H1 (cell line): Measurements from ENCODE around the gene FHL1. TPM values are rescaled to one million over a fixed set of nuclear protein-coding genes. Genes with fewer than 3 reads are reported as not detected.

Experiments
- CTCF ChIA-PET: fragments of 300-600 bp; sonication (Branson Sonifier 250); formaldehyde crosslinking; loops from one replicate; lab custom pipeline; 2021; ENCODE audit not compliant: partially characterized antibody; lab: Charles Lee
- POLR2A ChIA-PET: fragments of 300-600 bp; sonication (Branson Sonifier 250); formaldehyde crosslinking; loops from one replicate; lab custom pipeline; 2021; ENCODE audit warnings: inconsistent platforms; ENCODE audit not compliant: partially characterized antibody; lab: Charles Lee
- DNase-seq, 2 experiments: peaks; one replicate each; pipeline versions ENCODE4 v3.0.0 to v3.0.0-alpha.2; 2010 to 2022; ENCODE audit warnings: low spot score in 2 of 2, low read depth in 1 of 2, mixed read lengths in 1 of 2
- FAIRE-seq: peaks from 2 replicates; lab custom pipeline; 2011; peaks lifted over from hg19 to GRCh38; lab: Jason Lieb, UNC
- H2AFZ ChIP-seq: 2 replicates; pipeline ENCODE4 v1.8.1; 2012; ENCODE audit warnings: low read length, inconsistent platforms
- H2AK5ac ChIP-seq: 2 replicates; pipeline ENCODE4 v1.6.1; 2013; ENCODE audit warnings: low read depth, low read length
- H2BK120ac ChIP-seq: replicated peaks from 2 replicates; pipeline ENCODE3; 2013; ENCODE audit warnings: low read depth, low read length, inconsistent platforms
- H2BK12ac ChIP-seq: 2 replicates; pipeline ENCODE4 v1.6.1; 2013; ENCODE audit warnings: low read depth, low read length
- H2BK15ac ChIP-seq: 2 replicates; pipeline ENCODE4 v1.6.1; 2013; ENCODE audit warnings: low read length
- H2BK20ac ChIP-seq: 2 replicates; pipeline ENCODE4 v1.6.1; 2013; ENCODE audit warnings: low read length
- H2BK5ac ChIP-seq: 2 replicates; pipeline ENCODE4 v1.6.1; 2013; ENCODE audit warnings: low read depth, low read length
- H3K14ac ChIP-seq: 2 replicates; pipeline ENCODE4 v1.6.1; 2013; ENCODE audit warnings: inconsistent platforms; ENCODE audit not compliant: insufficient read length
- H3K18ac ChIP-seq: 2 replicates; pipeline ENCODE4 v1.6.1; 2013; ENCODE audit warnings: low read length; ENCODE audit errors: extremely low read depth
- H3K23ac ChIP-seq: 2 replicates; pipeline ENCODE4 v1.6.1; 2013; ENCODE audit warnings: inconsistent platforms; ENCODE audit not compliant: insufficient read length
- H3K23me2 ChIP-seq: 2 replicates; pipeline ENCODE4 v1.6.1; 2013; ENCODE audit warnings: low read depth, low read length
- H3K27ac ChIP-seq: 2 replicates; pipeline ENCODE4 v1.6.1; 2011; ENCODE audit warnings: low read depth, low read length, inconsistent platforms
- H3K27me3 ChIP-seq, 4 experiments: replicated peaks in 1 of 4; 1 replicate in 1 of 4; 2 replicates in 3 of 4; pipeline versions ENCODE4 v1.6.1 to v1.8.1; 2011 to 2013; ENCODE audit warnings: low read length in 3 of 4, mild to moderate bottlenecking in 3 of 4, inconsistent platforms in 2 of 4, mixed read lengths in 2 of 4, moderate library complexity in 1 of 4; ENCODE audit not compliant: control insufficient read depth in 3 of 4, insufficient read depth in 3 of 4; ENCODE audit errors: extremely low read depth in 1 of 4
- H3K36me3 ChIP-seq, 4 experiments: 2 replicates each; pipeline versions ENCODE4 v1.6.1 to v1.8.1; 2011 to 2013; ENCODE audit warnings: mild to moderate bottlenecking in 4 of 4, low read length in 3 of 4, moderate library complexity in 2 of 4, control low read depth in 1 of 4, inconsistent platforms in 1 of 4; ENCODE audit not compliant: insufficient read depth in 4 of 4, control insufficient read depth in 2 of 4
- H3K4ac ChIP-seq: replicated peaks from 2 replicates; pipeline ENCODE3; 2013; ENCODE audit warnings: low read length, low read depth, mixed read lengths, inconsistent platforms; ENCODE audit not compliant: insufficient read length
- H3K4me1 ChIP-seq, 4 experiments: replicated peaks in 1 of 4; 1 replicate in 1 of 4; 2 replicates in 3 of 4; pipeline versions ENCODE4 v1.6.1 to v1.8.1; 2011 to 2013; ENCODE audit warnings: low read length in 3 of 4, inconsistent platforms in 2 of 4, mixed read lengths in 1 of 4; ENCODE audit not compliant: insufficient read depth in 4 of 4, control insufficient read depth in 3 of 4
- H3K4me2 ChIP-seq, 2 experiments: 2 replicates each; pipeline versions ENCODE4 v1.6.1 to v1.8.1; 2011 to 2013; ENCODE audit warnings: low read depth in 2 of 2, low read length in 2 of 2, control low read depth in 1 of 2, inconsistent platforms in 1 of 2, mild to moderate bottlenecking in 1 of 2; ENCODE audit not compliant: insufficient read depth in 1 of 2
- H3K4me3 ChIP-seq, 4 experiments: fragments of 200-600, 300-600 bp in 1 of 4; sonication (generic), shearing (Covaris generic), sonication (Bioruptor Twin) in 1 of 4; 2 replicates each; pipeline versions ENCODE4 v1.5.1 to v1.8.1; 2011 to 2016; ENCODE audit warnings: low read length in 4 of 4, low read depth in 3 of 4, control low read depth in 2 of 4, inconsistent platforms in 2 of 4, mild to moderate bottlenecking in 2 of 4, mixed read lengths in 1 of 4, moderate library complexity in 1 of 4; ENCODE audit not compliant: insufficient read depth in 2 of 4; ENCODE audit errors: extremely low read depth in 1 of 4
- H3K56ac ChIP-seq: replicated peaks from 2 replicates; pipeline ENCODE3; 2013; ENCODE audit warnings: low read depth, mild to moderate bottlenecking, mixed read lengths, low read length, inconsistent platforms; ENCODE audit not compliant: insufficient read length
- H3K79me1 ChIP-seq: 2 replicates; pipeline ENCODE4 v1.6.1; 2013; ENCODE audit warnings: low read depth, low read length, control low read depth
- H3K79me2 ChIP-seq, 2 experiments: 2 replicates each; pipeline versions ENCODE4 v1.6.1 to v1.8.1; 2012 to 2013; ENCODE audit warnings: low read length in 2 of 2, mild to moderate bottlenecking in 2 of 2, inconsistent platforms in 1 of 2; ENCODE audit not compliant: insufficient read depth in 2 of 2, control insufficient read depth in 1 of 2
- H3K9ac ChIP-seq, 4 experiments: replicated peaks in 1 of 4; 1 replicate in 1 of 4; 2 replicates in 3 of 4; pipeline versions ENCODE4 v1.6.1 to v1.8.1; 2011 to 2013; ENCODE audit warnings: low read depth in 3 of 4, low read length in 3 of 4, control low read depth in 2 of 4, mild to moderate bottlenecking in 2 of 4, moderate library complexity in 2 of 4, inconsistent platforms in 1 of 4; ENCODE audit errors: extremely low read depth in 1 of 4
- H3K9me3 ChIP-seq, 2 experiments: 2 replicates each; pipeline versions ENCODE4 v1.6.1 to v1.8.1; 2012 to 2013; ENCODE audit warnings: mild to moderate bottlenecking in 2 of 2, moderate library complexity in 2 of 2, control low read depth in 1 of 2, inconsistent platforms in 1 of 2, low read depth in 1 of 2, low read length in 1 of 2, mixed read lengths in 1 of 2; ENCODE audit not compliant: insufficient read depth in 2 of 2
- H4K20me1 ChIP-seq, 2 experiments: replicated peaks in 1 of 2; 2 replicates each; pipeline versions ENCODE3 to v1.8.1; 2011 to 2013; ENCODE audit warnings: inconsistent platforms in 2 of 2, low read length in 2 of 2, mild to moderate bottlenecking in 1 of 2; ENCODE audit not compliant: insufficient read depth in 2 of 2, control insufficient read depth in 1 of 2
- H4K5ac ChIP-seq: 2 replicates; pipeline ENCODE4 v1.6.1; 2013; ENCODE audit warnings: low read length, low read depth, mixed read lengths, inconsistent platforms; ENCODE audit not compliant: insufficient read length
- H4K8ac ChIP-seq: 2 replicates; pipeline ENCODE4 v1.8.0; 2013; ENCODE audit warnings: mild to moderate bottlenecking, moderate library complexity, low read length, inconsistent platforms; ENCODE audit not compliant: insufficient read depth; ENCODE audit errors: extremely low read depth
- H4K91ac ChIP-seq: replicated peaks from 2 replicates; pipeline ENCODE3; 2013; ENCODE audit warnings: low read length, mixed read lengths, inconsistent platforms; ENCODE audit not compliant: insufficient read length
- BCL11A ChIP-seq, 2 experiments: IDR thresholded peaks; one replicate each; pipeline ENCODE4 v1.6.1; 2011; ENCODE audit warnings: low read depth in 2 of 2, low read length in 2 of 2, mild to moderate bottlenecking in 2 of 2
- CBX5 ChIP-seq: fragments of 300-800, 300-1000 bp; sonication (generic); IDR thresholded peaks from 2 replicates; pipeline ENCODE4 v1.7.1; 2016; ENCODE audit warnings: antibody characterized with exemption, low read length, low read depth
- KDM1A ChIP-seq: fragments of 200-600, 300-600 bp; sonication (generic); IDR thresholded peaks from 2 replicates; pipeline ENCODE4 v1.7.1; 2016; ENCODE audit warnings: mild to moderate bottlenecking, low read length, borderline replicate concordance
- KDM4A ChIP-seq: IDR thresholded peaks from one replicate; pipeline ENCODE4 v1.7.1; 2012; ENCODE audit warnings: low read depth, mild to moderate bottlenecking, moderate library complexity, low read length, inconsistent platforms; ENCODE audit not compliant: severe bottlenecking
- NRF1 ChIP-seq: IDR thresholded peaks from 2 replicates; pipeline ENCODE4 v1.6.1; 2011; ENCODE audit warnings: mild to moderate bottlenecking, low read depth, low read length, improper control_type of control experiment
- RFX5 ChIP-seq: IDR thresholded peaks from 2 replicates; pipeline ENCODE4 v1.6.1; 2011; ENCODE audit warnings: low read depth, low read length, improper control_type of control experiment, borderline replicate concordance
- SAP30 ChIP-seq: fragments of 300-600 bp; sonication (generic); IDR thresholded peaks from 2 replicates; pipeline ENCODE4 v1.7.1; 2012; ENCODE audit warnings: low read length, moderate library complexity, mild to moderate bottlenecking, inconsistent platforms; ENCODE audit not compliant: insufficient read depth, insufficient replicate concordance
- SP2 ChIP-seq: IDR thresholded peaks from 2 replicates; pipeline ENCODE4 v1.6.1; 2012; ENCODE audit warnings: mild to moderate bottlenecking, low read length, inconsistent platforms
- TEAD4 ChIP-seq: IDR thresholded peaks from 2 replicates; pipeline ENCODE4 v1.6.1; 2012; ENCODE audit warnings: low read depth, low read length, inconsistent platforms, mixed read lengths
- WGBS, 2 experiments: shearing (Covaris generic) in 1 of 2; methylation state at CpG; one replicate each; pipeline versions ENCODE4 v1.1.6 to v1.1.7; 2013 to 2015; ENCODE audit warnings: low lambda C conversion rate in 2 of 2, mixed read lengths in 2 of 2, inconsistent platforms in 1 of 2, low coverage in 1 of 2, missing lambda C conversion rate in 1 of 2; ENCODE audit not compliant: insufficient replicate concordance in 2 of 2, insufficient coverage in 1 of 2, insufficient read length in 1 of 2; ENCODE audit errors: extremely low coverage in 1 of 2, missing lambda C conversion rate in 1 of 2; 5-methylcytosine and 5-hydroxymethylcytosine counted together
- polyA plus RNA-seq, 7 experiments: library from polyadenylated mRNA; depleted of rRNA in 3 of 7; stranded (reverse) in 5 of 7; unstranded in 2 of 7; fragments of >200 nt in 5 of 7; fragments of 200-250 nt in 2 of 7; gene quantifications; 1 replicate in 5 of 7; 2 replicates in 1 of 7; 4 replicates in 1 of 7; pipeline versions ENCODE4 v1.2.1 to v1.2.3, GENCODE V29; 2011 to 2013; ENCODE audit warnings: missing spikeins in 2 of 7, mixed read lengths in 2 of 7
- total RNA-seq: library from RNA; stranded (reverse); fragmentation: NEBNext Ultra II Directional; extraction: Animal tissue kit (Norgen Biotek cat#: 25700); gene quantifications from 2 replicates; pipeline ENCODE4 v1.2.1, GENCODE V29; 2021
- TF ChIP-seq, protein P1 (sequence below): IDR thresholded peaks from 2 replicates; pipeline ENCODE4 v1.6.1; 2011; ENCODE audit warnings: low read length, improper control_type of control experiment

FHL1 gene
- total and polyA plus RNA-seq, 2 of the 8 experiments (the other 6 are each of a cell fraction or from before 2014, with no cell fraction given), result 45.0 to 56.5 TPM

DNA sequence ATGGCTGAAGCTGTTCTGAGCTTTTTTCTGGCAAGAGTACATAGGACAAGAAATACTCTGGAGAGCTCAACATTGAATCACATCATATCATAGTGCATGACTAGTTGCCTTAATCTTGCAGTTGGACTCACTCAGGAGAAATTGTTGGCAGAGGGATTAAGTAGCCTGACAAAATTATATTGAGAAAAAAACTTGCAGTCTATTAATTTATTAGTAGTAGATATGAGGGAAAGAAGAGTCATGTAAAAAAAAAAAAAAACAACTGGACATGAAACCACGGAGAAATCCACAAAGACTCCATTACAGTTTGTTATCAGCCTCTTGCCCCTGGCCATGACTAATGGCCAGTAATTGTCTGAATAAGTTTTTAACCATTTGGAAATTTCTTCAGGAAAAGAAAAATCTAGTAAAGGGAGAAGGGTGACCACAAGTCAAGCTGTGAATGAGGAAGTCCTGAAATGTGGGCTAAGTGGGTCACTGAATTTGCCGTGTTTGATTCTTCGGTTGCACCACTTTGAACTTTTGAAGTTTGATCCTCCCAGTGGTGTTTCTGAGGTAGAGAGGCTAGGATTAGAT is 45.6 kb downstream of the FHL1 start:
- Histone ChIP-seq H3K56ac (no peak overlapping the region), H2AFZ (no peak overlapping the region), H4K5ac (no peak overlapping the region), H3K23me2 (no peaks in the 10 kb centered on the region), H3K27ac (no peak overlapping the region), H2BK15ac (no peak overlapping the region), H3K4ac (no peak overlapping the region), H4K20me1 (peaks cover 0 to 2% of the 10 kb centered on the region in 2 experiments), H2BK5ac (no peak overlapping the region), H3K4me3 (no peak overlapping the region), H3K79me2 (no peaks in the 10 kb centered on the region), H3K36me3 (no peaks in the 10 kb centered on the region), H3K4me2 (no peak overlapping the region), H3K18ac (no peak overlapping the region), H4K91ac (no peak overlapping the region), H4K8ac (no peak overlapping the region), H3K14ac (no peak overlapping the region), H2BK20ac (no peak overlapping the region), H2AK5ac (no peak overlapping the region), H3K27me3 (no peaks in the 10 kb centered on the region), H3K9me3 (no peaks in the 10 kb centered on the region), H2BK120ac (no peak overlapping the region), H2BK12ac (no peak overlapping the region), H3K9ac (no peak overlapping the region), H3K4me1 (no peaks in the 10 kb centered on the region), H3K79me1 (no peaks in the 10 kb centered on the region), H3K23ac (no peak overlapping the region)
- CTCF ChIA-PET, result interaction anchor here (1.5 kb wide), 1 partner anchor 30 kb away, joined by 4 read pairs; no protein-coding TSS in a partner anchor
- DNase-seq (no peak), FAIRE-seq (no peak)
- POLR2A ChIA-PET, result no interaction called here
- WGBS, 2 experiments, result 91% methylated on average over 2 of the region's 3 CpGs; no CpG with 5 or more reads in 1 of the 2 experiments
- TF ChIP-seq NRF1 (no peak), BCL11A (IDR thresholded peaks at IDR 0.05; ENCODE audit: low read depth in 2 of 2, low read length in 2 of 2) (no peak), KDM4A (no peak), SAP30 (no peak), CBX5 (no peak), KDM1A (no peak), SP2 (no peak), RFX5 (no peak), TEAD4 (no peak)
- TF ChIP-seq, protein P1, sequence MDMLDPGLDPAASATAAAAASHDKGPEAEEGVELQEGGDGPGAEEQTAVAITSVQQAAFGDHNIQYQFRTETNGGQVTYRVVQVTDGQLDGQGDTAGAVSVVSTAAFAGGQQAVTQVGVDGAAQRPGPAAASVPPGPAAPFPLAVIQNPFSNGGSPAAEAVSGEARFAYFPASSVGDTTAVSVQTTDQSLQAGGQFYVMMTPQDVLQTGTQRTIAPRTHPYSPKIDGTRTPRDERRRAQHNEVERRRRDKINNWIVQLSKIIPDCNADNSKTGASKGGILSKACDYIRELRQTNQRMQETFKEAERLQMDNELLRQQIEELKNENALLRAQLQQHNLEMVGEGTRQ, result no peak
